Measurements from ENCODE around the gene TCEA3. TPM values are rescaled to one million over a fixed set of nuclear protein-coding genes. Genes with fewer than 3 reads are reported as not detected.

TCEA3 gene
- total RNA-seq, 1 experiment from 2014 or later = 0.37 TPM

DNA sequence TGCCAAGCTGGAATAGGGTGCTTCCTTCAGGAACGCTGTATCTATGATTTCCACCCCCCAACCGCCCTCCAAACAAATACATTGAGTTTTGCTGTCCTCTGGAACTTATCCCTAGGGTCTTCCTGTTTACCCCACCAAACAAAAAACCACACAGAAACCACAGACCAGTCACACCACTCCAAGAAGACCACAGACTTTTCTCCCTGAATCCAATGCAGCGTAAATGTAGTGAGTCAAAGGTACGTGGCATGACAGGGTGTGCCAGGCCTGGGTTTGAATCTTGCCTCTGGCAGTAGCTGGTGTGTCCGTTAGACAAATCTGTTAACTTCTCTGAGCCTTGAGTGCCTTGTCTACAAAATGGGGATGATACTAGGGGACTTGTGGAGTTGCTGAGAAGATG, 31.7 kb upstream of the TCEA3 start (continued):
- TF ChIP-seq NR2C2 (CRISPR knock-in tag; IDR thresholded peaks at IDR 0.05) = no peak
- TF ChIP-seq ZNF232 (CRISPR knock-in tag; IDR thresholded peaks at IDR 0.05) = no peak
- no peak for TF ChIP-seq SOX15 (CRISPR knock-in tag; IDR thresholded peaks at IDR 0.05)
- no peak for TF ChIP-seq MYBL2 (CRISPR knock-in tag; IDR thresholded peaks at IDR 0.05)
- TF ChIP-seq NR1H2 (CRISPR knock-in tag; IDR thresholded peaks at IDR 0.05) = no peak
- no peak for TF ChIP-seq GABPB1 (CRISPR knock-in tag; IDR thresholded peaks at IDR 0.05)
- TF ChIP-seq, protein P1, sequence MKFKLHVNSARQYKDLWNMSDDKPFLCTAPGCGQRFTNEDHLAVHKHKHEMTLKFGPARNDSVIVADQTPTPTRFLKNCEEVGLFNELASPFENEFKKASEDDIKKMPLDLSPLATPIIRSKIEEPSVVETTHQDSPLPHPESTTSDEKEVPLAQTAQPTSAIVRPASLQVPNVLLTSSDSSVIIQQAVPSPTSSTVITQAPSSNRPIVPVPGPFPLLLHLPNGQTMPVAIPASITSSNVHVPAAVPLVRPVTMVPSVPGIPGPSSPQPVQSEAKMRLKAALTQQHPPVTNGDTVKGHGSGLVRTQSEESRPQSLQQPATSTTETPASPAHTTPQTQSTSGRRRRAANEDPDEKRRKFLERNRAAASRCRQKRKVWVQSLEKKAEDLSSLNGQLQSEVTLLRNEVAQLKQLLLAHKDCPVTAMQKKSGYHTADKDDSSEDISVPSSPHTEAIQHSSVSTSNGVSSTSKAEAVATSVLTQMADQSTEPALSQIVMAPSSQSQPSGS (CRISPR knock-in tag; IDR thresholded peaks at IDR 0.05; ENCODE audit: borderline replicate concordance, low read depth) = no peak
- TF ChIP-seq, protein P2, sequence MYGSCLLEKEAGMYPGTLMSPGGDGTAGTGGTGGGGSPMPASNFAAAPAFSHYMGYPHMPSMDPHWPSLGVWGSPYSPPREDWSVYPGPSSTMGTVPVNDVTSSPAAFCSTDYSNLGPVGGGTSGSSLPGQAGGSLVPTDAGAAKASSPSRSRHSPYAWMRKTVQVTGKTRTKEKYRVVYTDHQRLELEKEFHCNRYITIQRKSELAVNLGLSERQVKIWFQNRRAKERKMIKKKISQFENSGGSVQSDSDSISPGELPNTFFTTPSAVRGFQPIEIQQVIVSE (CRISPR knock-in tag; IDR thresholded peaks at IDR 0.05; ENCODE audit: borderline replicate concordance) = no peak

DNA sequence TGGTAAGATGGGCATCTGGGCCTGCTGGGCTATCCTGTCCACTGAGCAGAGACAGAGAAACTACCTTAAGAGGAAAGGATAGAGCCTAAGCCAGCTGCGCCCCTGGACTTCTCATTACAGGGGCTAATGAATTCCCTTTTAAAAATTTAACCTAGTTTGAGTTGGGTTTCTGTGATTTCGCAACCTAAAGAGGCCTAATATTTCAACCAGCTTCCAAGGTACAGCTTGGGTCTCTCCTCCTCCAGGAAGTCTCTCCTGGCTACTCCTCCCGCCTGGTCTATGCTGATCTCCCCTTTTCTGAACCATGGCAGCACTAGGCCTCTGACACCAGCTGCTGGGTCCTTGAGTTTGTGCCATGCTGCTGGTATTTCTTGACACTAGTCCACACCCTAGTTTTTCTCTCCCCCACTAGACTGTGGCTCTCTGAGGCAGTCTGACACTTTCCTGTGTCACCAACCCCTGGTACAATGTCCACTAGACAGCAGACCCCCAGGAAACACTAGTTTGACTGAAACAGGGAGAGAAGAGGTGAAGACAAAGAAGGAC, 29.0 kb upstream of the TCEA3 start:
- CTCF ChIA-PET = no interaction called here
- H3K27me3 Mint-ChIP-seq (ENCODE audit: low read depth) = no peaks in the 10 kb centered on the region
- no peak overlapping the region for H3K4me3 Mint-ChIP-seq
- no peak for DNase-seq (ENCODE audit: low spot score)
- POLR2A ChIA-PET = no interaction called here
- peaks cover 8% of the 10 kb centered on the region for H3K36me3 Mint-ChIP-seq
- H3K4me1 Mint-ChIP-seq = no peaks in the 10 kb centered on the region
- ATAC-seq = no peak
- TF ChIP-seq, protein P3, sequence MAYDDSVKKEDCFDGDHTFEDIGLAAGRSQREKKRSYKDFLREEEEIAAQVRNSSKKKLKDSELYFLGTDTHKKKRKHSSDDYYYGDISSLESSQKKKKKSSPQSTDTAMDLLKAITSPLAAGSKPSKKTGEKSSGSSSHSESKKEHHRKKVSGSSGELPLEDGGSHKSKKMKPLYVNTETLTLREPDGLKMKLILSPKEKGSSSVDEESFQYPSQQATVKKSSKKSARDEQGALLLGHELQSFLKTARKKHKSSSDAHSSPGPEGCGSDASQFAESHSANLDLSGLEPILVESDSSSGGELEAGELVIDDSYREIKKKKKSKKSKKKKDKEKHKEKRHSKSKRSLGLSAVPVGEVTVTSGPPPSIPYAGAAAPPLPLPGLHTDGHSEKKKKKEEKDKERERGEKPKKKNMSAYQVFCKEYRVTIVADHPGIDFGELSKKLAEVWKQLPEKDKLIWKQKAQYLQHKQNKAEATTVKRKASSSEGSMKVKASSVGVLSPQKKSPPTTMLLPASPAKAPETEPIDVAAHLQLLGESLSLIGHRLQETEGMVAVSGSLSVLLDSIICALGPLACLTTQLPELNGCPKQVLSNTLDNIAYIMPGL (CRISPR knock-in tag; IDR thresholded peaks at IDR 0.05) = no peak
- TF ChIP-seq, protein P1 (CRISPR knock-in tag; IDR thresholded peaks at IDR 0.05; ENCODE audit: borderline replicate concordance, low read depth) = no peak
- TF ChIP-seq, protein P4, sequence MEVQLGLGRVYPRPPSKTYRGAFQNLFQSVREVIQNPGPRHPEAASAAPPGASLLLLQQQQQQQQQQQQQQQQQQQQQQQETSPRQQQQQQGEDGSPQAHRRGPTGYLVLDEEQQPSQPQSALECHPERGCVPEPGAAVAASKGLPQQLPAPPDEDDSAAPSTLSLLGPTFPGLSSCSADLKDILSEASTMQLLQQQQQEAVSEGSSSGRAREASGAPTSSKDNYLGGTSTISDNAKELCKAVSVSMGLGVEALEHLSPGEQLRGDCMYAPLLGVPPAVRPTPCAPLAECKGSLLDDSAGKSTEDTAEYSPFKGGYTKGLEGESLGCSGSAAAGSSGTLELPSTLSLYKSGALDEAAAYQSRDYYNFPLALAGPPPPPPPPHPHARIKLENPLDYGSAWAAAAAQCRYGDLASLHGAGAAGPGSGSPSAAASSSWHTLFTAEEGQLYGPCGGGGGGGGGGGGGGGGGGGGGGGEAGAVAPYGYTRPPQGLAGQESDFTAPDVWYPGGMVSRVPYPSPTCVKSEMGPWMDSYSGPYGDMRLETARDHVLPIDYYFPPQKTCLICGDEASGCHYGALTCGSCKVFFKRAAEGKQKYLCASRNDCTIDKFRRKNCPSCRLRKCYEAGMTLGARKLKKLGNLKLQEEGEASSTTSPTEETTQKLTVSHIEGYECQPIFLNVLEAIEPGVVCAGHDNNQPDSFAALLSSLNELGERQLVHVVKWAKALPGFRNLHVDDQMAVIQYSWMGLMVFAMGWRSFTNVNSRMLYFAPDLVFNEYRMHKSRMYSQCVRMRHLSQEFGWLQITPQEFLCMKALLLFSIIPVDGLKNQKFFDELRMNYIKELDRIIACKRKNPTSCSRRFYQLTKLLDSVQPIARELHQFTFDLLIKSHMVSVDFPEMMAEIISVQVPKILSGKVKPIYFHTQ (CRISPR knock-in tag; IDR thresholded peaks at IDR 0.05) = no peak
- TF ChIP-seq NFYB (CRISPR knock-in tag; conservative IDR thresholded peaks at IDR 0.05; ENCODE audit: low read depth) (no peak), IRF2 (CRISPR knock-in tag; IDR thresholded peaks at IDR 0.05; ENCODE audit: borderline replicate concordance, low read depth) (no peak), ZNF121 (CRISPR knock-in tag; IDR thresholded peaks at IDR 0.05) (no peak), GTF2I (CRISPR knock-in tag; conservative IDR thresholded peaks at IDR 0.05) (no peak), TEAD1 (CRISPR knock-in tag; IDR thresholded peaks at IDR 0.05) (no peak), MXD4 (CRISPR knock-in tag; IDR thresholded peaks at IDR 0.05; ENCODE audit: borderline replicate concordance) (no peak), PRRX2 (CRISPR knock-in tag; IDR thresholded peaks at IDR 0.05) (no peak), RORB (CRISPR knock-in tag; IDR thresholded peaks at IDR 0.05) (no peak)
- TF ChIP-seq, protein P5, sequence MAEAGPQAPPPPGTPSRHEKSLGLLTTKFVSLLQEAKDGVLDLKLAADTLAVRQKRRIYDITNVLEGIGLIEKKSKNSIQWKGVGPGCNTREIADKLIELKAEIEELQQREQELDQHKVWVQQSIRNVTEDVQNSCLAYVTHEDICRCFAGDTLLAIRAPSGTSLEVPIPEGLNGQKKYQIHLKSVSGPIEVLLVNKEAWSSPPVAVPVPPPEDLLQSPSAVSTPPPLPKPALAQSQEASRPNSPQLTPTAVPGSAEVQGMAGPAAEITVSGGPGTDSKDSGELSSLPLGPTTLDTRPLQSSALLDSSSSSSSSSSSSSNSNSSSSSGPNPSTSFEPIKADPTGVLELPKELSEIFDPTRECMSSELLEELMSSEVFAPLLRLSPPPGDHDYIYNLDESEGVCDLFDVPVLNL (CRISPR knock-in tag; IDR thresholded peaks at IDR 0.05; ENCODE audit: borderline replicate concordance, low read depth) = no peak
- TF ChIP-seq, protein P6, sequence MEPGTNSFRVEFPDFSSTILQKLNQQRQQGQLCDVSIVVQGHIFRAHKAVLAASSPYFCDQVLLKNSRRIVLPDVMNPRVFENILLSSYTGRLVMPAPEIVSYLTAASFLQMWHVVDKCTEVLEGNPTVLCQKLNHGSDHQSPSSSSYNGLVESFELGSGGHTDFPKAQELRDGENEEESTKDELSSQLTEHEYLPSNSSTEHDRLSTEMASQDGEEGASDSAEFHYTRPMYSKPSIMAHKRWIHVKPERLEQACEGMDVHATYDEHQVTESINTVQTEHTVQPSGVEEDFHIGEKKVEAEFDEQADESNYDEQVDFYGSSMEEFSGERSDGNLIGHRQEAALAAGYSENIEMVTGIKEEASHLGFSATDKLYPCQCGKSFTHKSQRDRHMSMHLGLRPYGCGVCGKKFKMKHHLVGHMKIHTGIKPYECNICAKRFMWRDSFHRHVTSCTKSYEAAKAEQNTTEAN (CRISPR knock-in tag; IDR thresholded peaks at IDR 0.05) = no peak
- H3K27ac Mint-ChIP-seq = no peak overlapping the region
- H3K9me3 Mint-ChIP-seq = no peaks in the 10 kb centered on the region
